PFSK-1 (cell line): ENCODE results near the gene ACOX3.

ENCODE experiments used
- POLR2AphosphoS5 ChIP-seq: IDR thresholded peaks from 2 replicates; pipeline ENCODE4 v1.6.1; 2012; ENCODE audit warnings: low read depth, mild to moderate bottlenecking, control low read depth, low read length, moderate library complexity
- SIN3A ChIP-seq: IDR thresholded peaks from 2 replicates; pipeline ENCODE4 v1.6.1; 2012; ENCODE audit warnings: mild to moderate bottlenecking, low read length, moderate library complexity, borderline replicate concordance; ENCODE audit not compliant: insufficient read depth
- TF ChIP-seq, protein P1 (sequence below), 2 experiments: IDR thresholded peaks; 2 replicates each; pipeline versions ENCODE4 v1.6.1 to v1.8.0; 2011 to 2012; ENCODE audit warnings: low read depth in 2 of 2, low read length in 2 of 2, control low read depth in 1 of 2, inconsistent platforms in 1 of 2, mild to moderate bottlenecking in 1 of 2, moderate library complexity in 1 of 2; ENCODE audit not compliant: insufficient read depth in 1 of 2

DNA sequence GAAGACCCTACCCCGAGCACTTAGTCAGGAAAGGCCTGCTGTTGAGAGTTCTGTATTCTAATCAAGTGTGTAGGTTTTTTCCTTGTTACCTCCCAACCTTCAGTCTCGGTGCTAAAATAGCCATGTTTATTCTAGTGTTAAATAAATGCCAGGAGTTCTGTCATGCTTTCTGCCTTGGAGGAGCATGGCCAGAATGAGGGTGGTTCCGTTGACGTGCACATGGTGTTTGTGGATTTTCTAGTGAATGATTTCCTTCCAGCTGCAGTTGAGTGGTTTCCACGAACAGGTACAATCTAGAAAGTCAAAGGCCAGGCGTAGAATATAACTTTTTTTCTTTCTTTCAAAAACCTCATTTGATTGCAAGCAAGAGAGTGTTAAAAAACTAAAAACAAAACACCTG lies 21.1 kb upstream of the ACOX3 start:
- no peak for TF ChIP-seq POLR2AphosphoS5
- TF ChIP-seq SIN3A = no peak
- TF ChIP-seq, protein P1, sequence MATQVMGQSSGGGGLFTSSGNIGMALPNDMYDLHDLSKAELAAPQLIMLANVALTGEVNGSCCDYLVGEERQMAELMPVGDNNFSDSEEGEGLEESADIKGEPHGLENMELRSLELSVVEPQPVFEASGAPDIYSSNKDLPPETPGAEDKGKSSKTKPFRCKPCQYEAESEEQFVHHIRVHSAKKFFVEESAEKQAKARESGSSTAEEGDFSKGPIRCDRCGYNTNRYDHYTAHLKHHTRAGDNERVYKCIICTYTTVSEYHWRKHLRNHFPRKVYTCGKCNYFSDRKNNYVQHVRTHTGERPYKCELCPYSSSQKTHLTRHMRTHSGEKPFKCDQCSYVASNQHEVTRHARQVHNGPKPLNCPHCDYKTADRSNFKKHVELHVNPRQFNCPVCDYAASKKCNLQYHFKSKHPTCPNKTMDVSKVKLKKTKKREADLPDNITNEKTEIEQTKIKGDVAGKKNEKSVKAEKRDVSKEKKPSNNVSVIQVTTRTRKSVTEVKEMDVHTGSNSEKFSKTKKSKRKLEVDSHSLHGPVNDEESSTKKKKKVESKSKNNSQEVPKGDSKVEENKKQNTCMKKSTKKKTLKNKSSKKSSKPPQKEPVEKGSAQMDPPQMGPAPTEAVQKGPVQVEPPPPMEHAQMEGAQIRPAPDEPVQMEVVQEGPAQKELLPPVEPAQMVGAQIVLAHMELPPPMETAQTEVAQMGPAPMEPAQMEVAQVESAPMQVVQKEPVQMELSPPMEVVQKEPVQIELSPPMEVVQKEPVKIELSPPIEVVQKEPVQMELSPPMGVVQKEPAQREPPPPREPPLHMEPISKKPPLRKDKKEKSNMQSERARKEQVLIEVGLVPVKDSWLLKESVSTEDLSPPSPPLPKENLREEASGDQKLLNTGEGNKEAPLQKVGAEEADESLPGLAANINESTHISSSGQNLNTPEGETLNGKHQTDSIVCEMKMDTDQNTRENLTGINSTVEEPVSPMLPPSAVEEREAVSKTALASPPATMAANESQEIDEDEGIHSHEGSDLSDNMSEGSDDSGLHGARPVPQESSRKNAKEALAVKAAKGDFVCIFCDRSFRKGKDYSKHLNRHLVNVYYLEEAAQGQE (IDR thresholded peaks at IDR 0.05; ENCODE audit: insufficient read depth in 1 of 2, low read depth in 2 of 2, low read length in 2 of 2) = no peak
